HepG2 (cell line): ENCODE data around the gene PHF13. TPM values are rescaled to one million over a fixed set of nuclear protein-coding genes. Genes with fewer than 3 reads are reported as not detected.
A peak's percentile ranks its signal among the peaks of the same experiment; 100 is the strongest.

Experiments used
- CREB1 ChIP-seq, 2 experiments: fragments of 450-650 bp in 1 of 2; IDR thresholded peaks; 2 replicates each; pipeline ENCODE4 v1.6.1; 2016 to 2017; ENCODE audit warnings: control low read depth in 1 of 2, mild to moderate bottlenecking in 1 of 2, missing compliant biosample characterization in 1 of 2, missing genetic modification characterization in 1 of 2
- GABPA ChIP-seq, 2 experiments: IDR thresholded peaks; 2 replicates each; pipeline ENCODE4 v1.6.1; 2011 to 2016; ENCODE audit warnings: low read depth in 2 of 2, low read length in 1 of 2, missing biosample characterization in 1 of 2, missing genetic modification characterization in 1 of 2
- HCFC1 ChIP-seq: fragments of 150-350 bp; IDR thresholded peaks from 2 replicates; pipeline ENCODE4 v1.6.1; 2014; ENCODE audit warnings: low read depth, low read length
- RELA ChIP-seq: sonication (generic); formaldehyde crosslinking; IDR thresholded peaks from 2 replicates; pipeline ENCODE4 v1.4.0; 2020; ENCODE audit warnings: missing genetic modification reagents
- SNAPC2 ChIP-seq: sonication (generic); formaldehyde crosslinking; IDR thresholded peaks from 2 replicates; pipeline ENCODE4 v1.8.1; 2022; ENCODE audit warnings: mild to moderate bottlenecking, missing genetic modification reagents
- SOX6 ChIP-seq, 2 experiments: fragments of 450-650 bp in 1 of 2; sonication (generic) in 1 of 2; formaldehyde crosslinking in 1 of 2; IDR thresholded peaks; 2 replicates each; pipeline versions ENCODE4 v1.4.0 to v1.6.1; 2017 to 2020; ENCODE audit warnings: antibody characterized with exemption in 1 of 2, mild to moderate bottlenecking in 1 of 2, missing genetic modification reagents in 1 of 2
- ZMYM3 ChIP-seq: sonication (generic); formaldehyde crosslinking; IDR thresholded peaks from 2 replicates; pipeline ENCODE4 v1.5.1; 2020; ENCODE audit warnings: mild to moderate bottlenecking, missing genetic modification reagents
- ZNF180 ChIP-seq: sonication (generic); formaldehyde crosslinking; IDR thresholded peaks from 2 replicates; pipeline ENCODE4 v1.4.0; 2020; ENCODE audit warnings: low read depth, missing genetic modification reagents, borderline replicate concordance
- ZNF318 ChIP-seq: sonication (generic); formaldehyde crosslinking; IDR thresholded peaks from 2 replicates; pipeline ENCODE4 v1.4.0; 2020; ENCODE audit warnings: mild to moderate bottlenecking, missing genetic modification reagents
- ZSCAN12 ChIP-seq: sonication (generic); formaldehyde crosslinking; IDR thresholded peaks from 2 replicates; pipeline ENCODE4 v1.9.0; 2021; ENCODE audit warnings: mild to moderate bottlenecking, missing genetic modification reagents
- polyA plus RNA-seq, 8 experiments: library from polyadenylated mRNA; depleted of rRNA in 3 of 8; stranded (reverse) in 7 of 8; unstranded in 1 of 8; fragments of >200 nt; fragmentation: Illumina TruSeq in 4 of 8; extraction: Trizol in 4 of 8; gene quantifications; 2 replicates each; pipeline versions ENCODE4 v1.2.1 to v1.2.3, GENCODE V29; 2011 to 2016; ENCODE audit warnings: low read depth in 4 of 8, missing spikeins in 1 of 8, mixed read lengths in 1 of 8; ENCODE audit not compliant: insufficient read depth in 1 of 8
- total RNA-seq, 5 experiments: library from RNA; depleted of rRNA; stranded (reverse); fragments of >200 nt; fragmentation: Illumina TruSeq; extraction: Trizol; gene quantifications; 2 replicates each; pipeline ENCODE4 v1.2.3, GENCODE V29; 2016; ENCODE audit warnings: low read depth in 1 of 5
- TF ChIP-seq, protein P1 (sequence below): sonication (generic); formaldehyde crosslinking; IDR thresholded peaks from 2 replicates; pipeline ENCODE4 v1.5.0; 2020; ENCODE audit warnings: mild to moderate bottlenecking, missing genetic modification reagents
- TF ChIP-seq, protein P2 (sequence below): sonication (generic); formaldehyde crosslinking; IDR thresholded peaks from 2 replicates; pipeline ENCODE4 v1.5.1; 2020; ENCODE audit warnings: mild to moderate bottlenecking, missing genetic modification reagents, moderate library complexity
- TF ChIP-seq, protein P3 (sequence below): sonication (generic); formaldehyde crosslinking; IDR thresholded peaks from 2 replicates; pipeline ENCODE4 v1.8.0; 2022; ENCODE audit warnings: mild to moderate bottlenecking, missing genetic modification reagents, moderate library complexity

PHF13 gene
- total and polyA plus RNA-seq, 2 of the 13 experiments (the other 11 are each of a cell fraction or from before 2014, with no cell fraction given) = 4.7 to 7.4 TPM

- TF ChIP-seq CREB1 (IDR thresholded peaks at IDR 0.05) = peak; percentile 97
- TF ChIP-seq CREB1 (CRISPR knock-in tag; IDR thresholded peaks at IDR 0.05) = peak; percentile 86
- peak; percentile 41; the same call in 1 of the 2 replicates for TF ChIP-seq HCFC1
- TF ChIP-seq GABPA (IDR thresholded peaks at IDR 0.05; ENCODE audit: low read depth, low read length) = no peak
- no peak; the same call in 1 of the 2 replicates for TF ChIP-seq GABPA (CRISPR knock-in tag; IDR thresholded peaks at IDR 0.05; ENCODE audit: low read depth)
- no peak for TF ChIP-seq SOX6 (IDR thresholded peaks at IDR 0.05)
- no peak for TF ChIP-seq SOX6 (CRISPR knock-in tag; IDR thresholded peaks at IDR 0.05)
- TF ChIP-seq RELA (CRISPR knock-in tag) = no peak
- no peak for TF ChIP-seq SNAPC2 (CRISPR knock-in tag)
- TF ChIP-seq, protein P1, sequence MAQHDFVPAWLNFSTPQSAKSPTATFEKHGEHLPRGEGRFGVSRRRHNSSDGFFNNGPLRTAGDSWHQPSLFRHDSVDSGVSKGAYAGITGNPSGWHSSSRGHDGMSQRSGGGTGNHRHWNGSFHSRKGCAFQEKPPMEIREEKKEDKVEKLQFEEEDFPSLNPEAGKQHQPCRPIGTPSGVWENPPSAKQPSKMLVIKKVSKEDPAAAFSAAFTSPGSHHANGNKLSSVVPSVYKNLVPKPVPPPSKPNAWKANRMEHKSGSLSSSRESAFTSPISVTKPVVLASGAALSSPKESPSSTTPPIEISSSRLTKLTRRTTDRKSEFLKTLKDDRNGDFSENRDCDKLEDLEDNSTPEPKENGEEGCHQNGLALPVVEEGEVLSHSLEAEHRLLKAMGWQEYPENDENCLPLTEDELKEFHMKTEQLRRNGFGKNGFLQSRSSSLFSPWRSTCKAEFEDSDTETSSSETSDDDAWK (CRISPR knock-in tag) = no peak
- TF ChIP-seq ZNF180 (CRISPR knock-in tag) = no peak
- no peak for TF ChIP-seq ZSCAN12 (CRISPR knock-in tag)
- TF ChIP-seq ZNF318 (CRISPR knock-in tag) = no peak
- TF ChIP-seq, protein P2, sequence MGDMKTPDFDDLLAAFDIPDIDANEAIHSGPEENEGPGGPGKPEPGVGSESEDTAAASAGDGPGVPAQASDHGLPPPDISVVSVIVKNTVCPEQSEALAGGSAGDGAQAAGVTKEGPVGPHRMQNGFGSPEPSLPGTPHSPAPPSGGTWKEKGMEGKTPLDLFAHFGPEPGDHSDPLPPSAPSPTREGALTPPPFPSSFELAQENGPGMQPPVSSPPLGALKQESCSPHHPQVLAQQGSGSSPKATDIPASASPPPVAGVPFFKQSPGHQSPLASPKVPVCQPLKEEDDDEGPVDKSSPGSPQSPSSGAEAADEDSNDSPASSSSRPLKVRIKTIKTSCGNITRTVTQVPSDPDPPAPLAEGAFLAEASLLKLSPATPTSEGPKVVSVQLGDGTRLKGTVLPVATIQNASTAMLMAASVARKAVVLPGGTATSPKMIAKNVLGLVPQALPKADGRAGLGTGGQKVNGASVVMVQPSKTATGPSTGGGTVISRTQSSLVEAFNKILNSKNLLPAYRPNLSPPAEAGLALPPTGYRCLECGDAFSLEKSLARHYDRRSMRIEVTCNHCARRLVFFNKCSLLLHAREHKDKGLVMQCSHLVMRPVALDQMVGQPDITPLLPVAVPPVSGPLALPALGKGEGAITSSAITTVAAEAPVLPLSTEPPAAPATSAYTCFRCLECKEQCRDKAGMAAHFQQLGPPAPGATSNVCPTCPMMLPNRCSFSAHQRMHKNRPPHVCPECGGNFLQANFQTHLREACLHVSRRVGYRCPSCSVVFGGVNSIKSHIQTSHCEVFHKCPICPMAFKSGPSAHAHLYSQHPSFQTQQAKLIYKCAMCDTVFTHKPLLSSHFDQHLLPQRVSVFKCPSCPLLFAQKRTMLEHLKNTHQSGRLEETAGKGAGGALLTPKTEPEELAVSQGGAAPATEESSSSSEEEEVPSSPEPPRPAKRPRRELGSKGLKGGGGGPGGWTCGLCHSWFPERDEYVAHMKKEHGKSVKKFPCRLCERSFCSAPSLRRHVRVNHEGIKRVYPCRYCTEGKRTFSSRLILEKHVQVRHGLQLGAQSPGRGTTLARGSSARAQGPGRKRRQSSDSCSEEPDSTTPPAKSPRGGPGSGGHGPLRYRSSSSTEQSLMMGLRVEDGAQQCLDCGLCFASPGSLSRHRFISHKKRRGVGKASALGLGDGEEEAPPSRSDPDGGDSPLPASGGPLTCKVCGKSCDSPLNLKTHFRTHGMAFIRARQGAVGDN (CRISPR knock-in tag) = peak; percentile 71
- no peak for TF ChIP-seq ZMYM3 (CRISPR knock-in tag)
- TF ChIP-seq, protein P3, sequence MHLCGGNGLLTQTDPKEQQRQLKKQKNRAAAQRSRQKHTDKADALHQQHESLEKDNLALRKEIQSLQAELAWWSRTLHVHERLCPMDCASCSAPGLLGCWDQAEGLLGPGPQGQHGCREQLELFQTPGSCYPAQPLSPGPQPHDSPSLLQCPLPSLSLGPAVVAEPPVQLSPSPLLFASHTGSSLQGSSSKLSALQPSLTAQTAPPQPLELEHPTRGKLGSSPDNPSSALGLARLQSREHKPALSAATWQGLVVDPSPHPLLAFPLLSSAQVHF (CRISPR knock-in tag) = no peak
Observed at GRCh38 chr1:6624710-6625583, 11.4 kb downstream of the PHF13 start, which contains the start of gene THAP3 (continued).
